HEK293T (cell line): ENCODE results near the gene TRNP1.

ENCODE experiments used
- ARNT ChIP-seq: fragments of 450-650 bp; IDR thresholded peaks from 2 replicates; pipeline ENCODE4 v1.6.1; 2017; ENCODE audit warnings: mild to moderate bottlenecking
- ELF4 ChIP-seq: fragments of 450-650 bp; IDR thresholded peaks from 2 replicates; pipeline ENCODE4 v1.6.1; 2017; ENCODE audit warnings: antibody characterized with exemption
- FOXA1 ChIP-seq: fragments of 450-650 bp; IDR thresholded peaks from 2 replicates; pipeline ENCODE4 v1.6.1; 2016; ENCODE audit warnings: mild to moderate bottlenecking
- FOXK2 ChIP-seq: fragments of 450-650 bp; IDR thresholded peaks from 2 replicates; pipeline ENCODE4 v1.6.1; 2016; ENCODE audit warnings: mild to moderate bottlenecking
- FOXM1 ChIP-seq: fragments of 450-650 bp; IDR thresholded peaks from 2 replicates; pipeline ENCODE4 v1.6.1; 2017; ENCODE audit warnings: mild to moderate bottlenecking, borderline replicate concordance
- NFRKB ChIP-seq: fragments of 450-650 bp; IDR thresholded peaks from 2 replicates; pipeline ENCODE4 v1.6.1; 2016; ENCODE audit warnings: mild to moderate bottlenecking, moderate library complexity
- TARDBP ChIP-seq: fragments of 450-650 bp; IDR thresholded peaks from 2 replicates; pipeline ENCODE4 v1.6.1; 2016
- ZNF384 ChIP-seq: fragments of 450-650 bp; IDR thresholded peaks from 2 replicates; pipeline ENCODE4 v1.6.1; 2016
- TF ChIP-seq, protein P1 (sequence below): fragments of 450-650 bp; IDR thresholded peaks from 2 replicates; pipeline ENCODE4 v1.6.1; 2016

DNA sequence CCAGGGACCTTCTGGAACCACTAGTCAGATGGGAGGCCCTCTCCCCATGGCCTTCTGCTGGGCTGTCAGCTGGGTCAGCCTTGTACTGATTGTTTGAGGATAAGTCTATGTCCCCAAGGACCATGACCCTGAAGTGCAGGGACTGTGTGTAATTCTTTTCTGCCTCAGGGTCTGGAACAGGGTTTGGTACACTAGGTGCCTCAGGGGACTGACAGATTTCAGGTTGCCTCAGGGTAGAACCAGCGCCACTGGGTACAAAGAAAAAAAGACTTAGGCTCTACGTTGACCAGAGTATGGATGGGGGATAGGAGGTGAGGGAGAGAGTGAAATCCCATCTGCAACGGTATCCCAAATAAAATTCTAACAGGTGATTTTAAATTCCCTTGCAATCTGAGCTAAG is 36.2 kb upstream of the TRNP1 start:
- TF ChIP-seq FOXM1 = no peak
- no peak for TF ChIP-seq ELF4
- TF ChIP-seq ARNT = no peak
- TF ChIP-seq, protein P1, sequence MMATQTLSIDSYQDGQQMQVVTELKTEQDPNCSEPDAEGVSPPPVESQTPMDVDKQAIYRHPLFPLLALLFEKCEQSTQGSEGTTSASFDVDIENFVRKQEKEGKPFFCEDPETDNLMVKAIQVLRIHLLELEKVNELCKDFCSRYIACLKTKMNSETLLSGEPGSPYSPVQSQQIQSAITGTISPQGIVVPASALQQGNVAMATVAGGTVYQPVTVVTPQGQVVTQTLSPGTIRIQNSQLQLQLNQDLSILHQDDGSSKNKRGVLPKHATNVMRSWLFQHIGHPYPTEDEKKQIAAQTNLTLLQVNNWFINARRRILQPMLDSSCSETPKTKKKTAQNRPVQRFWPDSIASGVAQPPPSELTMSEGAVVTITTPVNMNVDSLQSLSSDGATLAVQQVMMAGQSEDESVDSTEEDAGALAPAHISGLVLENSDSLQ = no peak
- no peak for TF ChIP-seq TARDBP
- TF ChIP-seq FOXK2 = no peak
- no peak for TF ChIP-seq ZNF384
- TF ChIP-seq NFRKB = no peak
- no peak for TF ChIP-seq FOXA1
